Loucy (cell line): ENCODE data around the gene CENPX.

ENCODE experiments used
- CTCF ChIP-seq: fragments of 200-600 bp; sonication (generic); conservative IDR thresholded peaks from 2 replicates; pipeline ENCODE4 v1.5.1; 2014; ENCODE audit warnings: mild to moderate bottlenecking, antibody characterized with exemption, low read length
- EZH2phosphoT487 ChIP-seq: fragments of 200-600 bp; IDR thresholded peaks from 2 replicates; pipeline ENCODE4 v1.6.1; 2018; ENCODE audit warnings: antibody characterized with exemption, mild to moderate bottlenecking, moderate library complexity, borderline replicate concordance

GRCh38 chr17:82059272-82060000 lies 36.8 kb upstream of the CENPX start:
- TF ChIP-seq EZH2phosphoT487 (no peak), CTCF (no peak)
